ENCODE measurements around the gene UGT2B11. TPM values are rescaled to one million over a fixed set of nuclear protein-coding genes. Genes with fewer than 3 reads are reported as not detected.
A peak's percentile ranks its signal among the peaks of the same experiment; 100 is the strongest.
"Not testable (repeated sequence)": the region's sequence is repeated elsewhere in the genome, so short reads cannot be mapped to it uniquely, and the experiment has no call there.

Gene UGT2B11
- total and polyA plus RNA-seq, 2 donors (not counting 3 experiments of a cell fraction or from before 2014, with no cell fraction given), result not detected

DNA sequence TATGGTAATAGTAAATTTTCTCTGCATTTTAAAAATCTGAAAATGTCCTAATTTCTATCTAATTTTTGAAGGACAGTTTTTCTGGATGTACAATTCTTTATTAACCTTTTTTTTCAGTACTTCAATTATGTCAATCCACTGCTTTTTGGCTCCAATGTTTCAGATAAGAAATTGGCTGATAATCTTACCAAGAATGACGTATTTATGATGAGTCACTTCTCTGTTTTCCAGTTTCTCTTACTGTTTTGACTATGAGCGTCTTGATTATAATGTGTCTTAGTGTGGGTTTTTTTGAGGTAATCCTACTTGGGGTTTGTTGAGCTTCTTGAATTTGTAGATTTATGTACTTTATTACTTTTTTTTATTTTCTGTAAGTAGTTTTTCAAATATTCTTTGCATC, 47.2 kb downstream of the UGT2B11 start:
- H3K79me2 ChIP-seq (ENCODE audit: control insufficient read depth, insufficient read depth, low read length), result no peaks in the 10 kb centered on the region
- intact Hi-C loops (cut with micrococcal nuclease) (no loop called here), dilution Hi-C loops (cut with MboI; ENCODE audit: extremely low pct_ligation_motif_present, low sequenced_read_pairs) (no loop called here)
- H2AFZ ChIP-seq (ENCODE audit: low read depth, low read length), result no peak overlapping the region
- TF ChIP-seq FOS (IDR thresholded peaks at IDR 0.05; ENCODE audit: borderline replicate concordance, insufficient read depth, low read length) (peak; percentile 11), MYC (IDR thresholded peaks at IDR 0.05; ENCODE audit: low read depth, low read length) (no peak)
- TF ChIP-seq, protein P1, sequence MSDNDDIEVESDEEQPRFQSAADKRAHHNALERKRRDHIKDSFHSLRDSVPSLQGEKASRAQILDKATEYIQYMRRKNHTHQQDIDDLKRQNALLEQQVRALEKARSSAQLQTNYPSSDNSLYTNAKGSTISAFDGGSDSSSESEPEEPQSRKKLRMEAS (IDR thresholded peaks at IDR 0.05; ENCODE audit: insufficient read depth, insufficient read length), result no peak
- H3K27me3 ChIP-seq (ENCODE audit: control insufficient read depth in 2 of 2, insufficient read depth in 2 of 2, low read length in 2 of 2), result no peaks in the 10 kb centered on the region
- H4K20me1 ChIP-seq (replicated peaks; ENCODE audit: control insufficient read depth, extremely low read depth, insufficient read depth, low read length), result no peaks in the 10 kb centered on the region
- H3K36me3 ChIP-seq (ENCODE audit: control insufficient read depth in 2 of 2, extremely low read depth in 1 of 2, insufficient read depth in 2 of 2, low read length in 2 of 2), result no peaks in the 10 kb centered on the region
- H3K4me3 ChIP-seq (replicated peaks in 1 of 3; ENCODE audit: insufficient read depth in 1 of 3, low read depth in 1 of 3, low read length in 3 of 3), result no peak overlapping the region
- DNase-seq (ENCODE audit: low read depth, low spot score), result no peak
- POLR2A ChIA-PET, result no interaction called here
- H3K4me2 ChIP-seq (ENCODE audit: insufficient read depth, low read length), result no peak overlapping the region
- FAIRE-seq, result no peak
- CTCF ChIA-PET, result no interaction called here
- H3K9me3 ChIP-seq (replicated peaks; ENCODE audit: control insufficient read depth, insufficient read depth, low read length), result no peaks in the 10 kb centered on the region
- H3K27ac ChIP-seq (ENCODE audit: insufficient read depth, low read depth, low read length), result no peak overlapping the region
- no peaks in the 10 kb centered on the region for H3K9me1 ChIP-seq (replicated peaks; ENCODE audit: control insufficient read depth, extremely low read depth, insufficient read depth, low read length)
- BruUV-seq (replicated peaks), result no TSS peak
- no peak overlapping the region for H3K9ac ChIP-seq (replicated peaks; ENCODE audit: extremely low read depth, insufficient read depth, low read length)
- H3K4me1 ChIP-seq (ENCODE audit: control insufficient read depth, extremely low read depth, insufficient read depth, low read length), result no peaks in the 10 kb centered on the region

DNA sequence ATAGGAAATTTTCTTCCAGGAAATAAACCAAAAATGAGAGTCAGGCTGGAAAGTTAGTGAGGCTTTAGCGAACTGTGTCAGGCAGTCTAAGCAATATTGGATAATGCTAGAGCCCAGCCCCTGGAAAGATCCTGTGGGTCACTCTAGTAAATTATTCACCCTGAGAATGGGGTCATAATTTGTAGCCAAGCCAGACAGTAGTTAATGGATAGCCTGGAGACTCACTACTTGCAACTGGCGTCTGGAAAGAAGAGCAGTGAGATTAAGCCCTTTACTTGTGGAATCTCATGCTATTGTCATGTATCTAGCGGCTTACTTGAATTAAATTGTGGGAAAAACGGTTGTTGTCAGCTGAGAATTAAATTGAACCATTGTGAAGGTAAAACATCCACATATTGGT, 48.2 kb downstream of the UGT2B11 start:
- H3K4me2 ChIP-seq (ENCODE audit: insufficient read depth, low read length); H3K27ac ChIP-seq (ENCODE audit: insufficient read depth, low read depth, low read length); H3K27me3 ChIP-seq (ENCODE audit: control insufficient read depth in 2 of 2, insufficient read depth in 2 of 2, low read length in 2 of 2); H3K79me2 ChIP-seq (ENCODE audit: control insufficient read depth, insufficient read depth, low read length); BruUV-seq (replicated peaks); CTCF ChIA-PET; dilution Hi-C loops (cut with MboI; ENCODE audit: extremely low pct_ligation_motif_present, low sequenced_read_pairs); FAIRE-seq; H3K9me1 ChIP-seq (replicated peaks; ENCODE audit: control insufficient read depth, extremely low read depth, insufficient read depth, low read length); H3K4me1 ChIP-seq (ENCODE audit: control insufficient read depth, extremely low read depth, insufficient read depth, low read length); POLR2A ChIA-PET; H3K36me3 ChIP-seq (ENCODE audit: control insufficient read depth in 2 of 2, extremely low read depth in 1 of 2, insufficient read depth in 2 of 2, low read length in 2 of 2); DNase-seq (ENCODE audit: low read depth, low spot score); H4K20me1 ChIP-seq (replicated peaks; ENCODE audit: control insufficient read depth, extremely low read depth, insufficient read depth, low read length); H3K9ac ChIP-seq (replicated peaks; ENCODE audit: extremely low read depth, insufficient read depth, low read length); H3K9me3 ChIP-seq (replicated peaks; ENCODE audit: control insufficient read depth, insufficient read depth, low read length); H2AFZ ChIP-seq (ENCODE audit: low read depth, low read length); intact Hi-C loops (cut with micrococcal nuclease); H3K4me3 ChIP-seq (replicated peaks in 1 of 3; ENCODE audit: insufficient read depth in 1 of 3, low read depth in 1 of 3, low read length in 3 of 3): not testable (repeated sequence)

DNA sequence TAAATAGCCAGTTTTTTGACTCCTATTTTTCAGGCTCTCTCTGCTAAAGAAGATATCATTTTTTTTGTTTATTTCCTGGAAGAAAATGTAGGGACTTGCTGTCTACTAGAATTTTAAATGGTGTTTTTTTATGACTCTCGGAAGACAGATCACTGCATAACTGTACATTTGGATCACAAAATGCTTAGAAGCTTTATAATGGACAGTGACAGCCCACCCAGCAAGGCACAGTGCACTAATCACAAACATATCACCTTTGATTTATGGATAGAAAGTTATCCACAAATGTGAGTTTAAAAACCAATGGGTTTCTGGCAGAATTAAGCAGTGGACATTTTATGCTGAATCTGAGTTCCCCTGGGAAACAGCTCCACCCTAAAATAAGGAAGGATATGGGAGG, 48.8 kb downstream of the UGT2B11 start:
- H3K9ac ChIP-seq (replicated peaks; ENCODE audit: extremely low read depth, insufficient read depth, low read length); H3K27me3 ChIP-seq (ENCODE audit: control insufficient read depth in 2 of 2, insufficient read depth in 2 of 2, low read length in 2 of 2); H3K4me3 ChIP-seq (replicated peaks in 1 of 3; ENCODE audit: insufficient read depth in 1 of 3, low read depth in 1 of 3, low read length in 3 of 3); H3K9me1 ChIP-seq (replicated peaks; ENCODE audit: control insufficient read depth, extremely low read depth, insufficient read depth, low read length); DNase-seq (ENCODE audit: low read depth, low spot score); dilution Hi-C loops (cut with MboI; ENCODE audit: extremely low pct_ligation_motif_present, low sequenced_read_pairs); intact Hi-C loops (cut with micrococcal nuclease); H3K4me1 ChIP-seq (ENCODE audit: control insufficient read depth, extremely low read depth, insufficient read depth, low read length); POLR2A ChIA-PET; H4K20me1 ChIP-seq (replicated peaks; ENCODE audit: control insufficient read depth, extremely low read depth, insufficient read depth, low read length); FAIRE-seq; BruUV-seq (replicated peaks); H3K79me2 ChIP-seq (ENCODE audit: control insufficient read depth, insufficient read depth, low read length); CTCF ChIA-PET; H3K36me3 ChIP-seq (ENCODE audit: control insufficient read depth in 2 of 2, extremely low read depth in 1 of 2, insufficient read depth in 2 of 2, low read length in 2 of 2); H3K27ac ChIP-seq (ENCODE audit: insufficient read depth, low read depth, low read length); H2AFZ ChIP-seq (ENCODE audit: low read depth, low read length); H3K4me2 ChIP-seq (ENCODE audit: insufficient read depth, low read length); H3K9me3 ChIP-seq (replicated peaks; ENCODE audit: control insufficient read depth, insufficient read depth, low read length): not testable (repeated sequence)

All from endothelial cell of umbilical vein (primary cell).